G401.6 (cell line): ENCODE measurements around the gene OSBPL6.

Source experiments
- FAIRE-seq: peaks from 2 replicates; lab custom pipeline; 2012; peaks lifted over from hg19 to GRCh38; lab: Jason Lieb, UNC

Gene OSBPL6

GRCh38 chr2:178359192-178359912 lies 165.0 kb downstream of the OSBPL6 start:
- no peak for FAIRE-seq

GRCh38 chr2:178361588-178361987 lies 167.3 kb downstream of the OSBPL6 start:
- FAIRE-seq = no peak

GRCh38 chr2:178363252-178363651 lies 168.9 kb downstream of the OSBPL6 start:
- no peak for FAIRE-seq

GRCh38 chr2:178365116-178365515 lies 170.8 kb downstream of the OSBPL6 start:
- no peak for FAIRE-seq

GRCh38 chr2:178366412-178366811 lies 172.1 kb downstream of the OSBPL6 start:
- FAIRE-seq = no peak

GRCh38 chr2:178367344-178367743 lies 173.0 kb downstream of the OSBPL6 start:
- no peak for FAIRE-seq

GRCh38 chr2:178374865-178375264 lies 180.6 kb downstream of the OSBPL6 start:
- no peak for FAIRE-seq

- FAIRE-seq = no peak
These were observed 182.7 kb downstream of the OSBPL6 start for GRCh38 chr2:178377046-178377445.

GRCh38 chr2:178379162-178380004 lies 185.1 kb downstream of the OSBPL6 start:
- FAIRE-seq = no peak

GRCh38 chr2:178380763-178381162 lies 186.5 kb downstream of the OSBPL6 start:
- no peak for FAIRE-seq

GRCh38 chr2:178383718-178384117 lies 189.4 kb downstream of the OSBPL6 start:
- no peak for FAIRE-seq

GRCh38 chr2:178385595-178386148 lies 191.4 kb downstream of the OSBPL6 start:
- no peak for FAIRE-seq

GRCh38 chr2:178386986-178387597 lies 192.8 kb downstream of the OSBPL6 start:
- no peak for FAIRE-seq

- FAIRE-seq = no peak
These were observed 194.0 kb downstream of the OSBPL6 start for GRCh38 chr2:178388287-178388686.

- no peak for FAIRE-seq
These were observed 197.4 kb downstream of the OSBPL6 start for GRCh38 chr2:178391701-178392100.

GRCh38 chr2:178392215-178392614 lies 197.9 kb downstream of the OSBPL6 start:
- FAIRE-seq = no peak

GRCh38 chr2:178394859-178395258 lies 200.5 kb downstream of the OSBPL6 start:
- FAIRE-seq = no peak

- no peak for FAIRE-seq
These were observed 201.0 kb downstream of the OSBPL6 start for GRCh38 chr2:178395295-178395694.

GRCh38 chr2:178395941-178396570 lies 201.7 kb downstream of the OSBPL6 start:
- FAIRE-seq = no peak

GRCh38 chr2:178397002-178397605 lies 202.8 kb downstream of the OSBPL6 start:
- FAIRE-seq = peak; percentile 96

GRCh38 chr2:178401994-178402437 lies 207.7 kb downstream of the OSBPL6 start:
- FAIRE-seq = no peak
